CD4-positive, alpha-beta T cell treated with Interleukin-6 for 4 hours (primary cell): ENCODE results near the gene NUDT17.
A peak's percentile ranks its signal among the peaks of the same experiment; 100 is the strongest.

Experiments
- DNase-seq: peaks from one replicate; pipeline ENCODE4 v3.0.0-alpha.2; 2020; ENCODE audit warnings: mixed read lengths

NUDT17 gene

GRCh38 chr1:145849356-145850160 lies 4.1 kb downstream of the NUDT17 start:
- no peak for DNase-seq

GRCh38 chr1:145855426-145855948 lies 10.1 kb downstream of the NUDT17 start:
- DNase-seq: peak; percentile 12

GRCh38 chr1:145857170-145857569 lies 11.7 kb downstream of the NUDT17 start:
- no peak for DNase-seq

- DNase-seq: peak; percentile 82
Observed at GRCh38 chr1:145858238-145858900, 12.9 kb downstream of the NUDT17 start.

GRCh38 chr1:145858901-145859490 lies 13.6 kb downstream of the NUDT17 start, which contains the start of gene PIAS3:
Gene PIAS3 (minus strand): TSS chr1:145859081. CDS start chr1:145858990, 91 bp downstream.
- DNase-seq: peak; percentile 86

GRCh38 chr1:145859491-145860023 lies 14.1 kb downstream of the NUDT17 start:
- DNase-seq: peak; percentile 82

GRCh38 chr1:145863282-145864018 lies 18.0 kb downstream of the NUDT17 start:
- DNase-seq: no peak

GRCh38 chr1:145868232-145868631 lies 22.8 kb downstream of the NUDT17 start:
- no peak for DNase-seq

- DNase-seq: peak; percentile 58
Observed at GRCh38 chr1:145871994-145872924, 26.8 kb downstream of the NUDT17 start.

GRCh38 chr1:145874646-145875045 lies 29.2 kb downstream of the NUDT17 start:
- no peak for DNase-seq

- no peak for DNase-seq
Observed at GRCh38 chr1:145877923-145878486, 32.6 kb downstream of the NUDT17 start.

- no peak for DNase-seq
Observed at GRCh38 chr1:145878724-145879123, 33.3 kb downstream of the NUDT17 start.

- DNase-seq: no peak
Observed at GRCh38 chr1:145879775-145880174, 34.3 kb downstream of the NUDT17 start.

GRCh38 chr1:145884675-145885074 lies 39.2 kb downstream of the NUDT17 start:
- no peak for DNase-seq

- peak; percentile 93 for DNase-seq
Observed at GRCh38 chr1:145885738-145886287, 40.4 kb downstream of the NUDT17 start, which contains the start of gene ANKRD35. Gene ANKRD35 (minus strand): TSS chr1:145885866. CDS start chr1:145885758, 108 bp downstream.

GRCh38 chr1:145886390-145886789 lies 41.0 kb downstream of the NUDT17 start:
- no peak for DNase-seq

GRCh38 chr1:145886816-145887215 lies 41.4 kb downstream of the NUDT17 start:
- no peak for DNase-seq

GRCh38 chr1:145887631-145888030 lies 42.2 kb downstream of the NUDT17 start:
- no peak for DNase-seq

GRCh38 chr1:145889722-145890121 lies 44.3 kb downstream of the NUDT17 start:
- DNase-seq: no peak

GRCh38 chr1:145891143-145891542 lies 45.7 kb downstream of the NUDT17 start:
- DNase-seq: no peak
